PFSK-1 (cell line): Measurements from ENCODE around the gene ZDHHC7.

ENCODE experiments used
- FOXP2 ChIP-seq: optimal IDR thresholded peaks from 2 replicates; pipeline ENCODE3; 2011; ENCODE audit warnings: borderline replicate concordance, control low read depth, inconsistent platforms; ENCODE audit not compliant: insufficient read depth; ENCODE audit errors: extremely low read length, extremely low read depth
- POLR2AphosphoS5 ChIP-seq: IDR thresholded peaks from 2 replicates; pipeline ENCODE4 v1.6.1; 2012; ENCODE audit warnings: low read depth, mild to moderate bottlenecking, control low read depth, low read length, moderate library complexity
- REST ChIP-seq, 2 experiments: IDR thresholded peaks; 2 replicates each; pipeline versions ENCODE4 v1.6.1 to v1.8.0; 2011 to 2012; ENCODE audit warnings: low read depth in 2 of 2, low read length in 2 of 2, control low read depth in 1 of 2, inconsistent platforms in 1 of 2, mild to moderate bottlenecking in 1 of 2, moderate library complexity in 1 of 2; ENCODE audit not compliant: insufficient read depth in 1 of 2
- SIN3A ChIP-seq: IDR thresholded peaks from 2 replicates; pipeline ENCODE4 v1.6.1; 2012; ENCODE audit warnings: mild to moderate bottlenecking, low read length, moderate library complexity, borderline replicate concordance; ENCODE audit not compliant: insufficient read depth
- TAF1 ChIP-seq: IDR thresholded peaks from 2 replicates; pipeline ENCODE4 v1.6.1; 2012; ENCODE audit warnings: low read length, control low read depth, borderline replicate concordance; ENCODE audit not compliant: insufficient read depth

Gene ZDHHC7

GRCh38 chr16:84960942-84961341 lies 50.4 kb downstream of the ZDHHC7 start:
- TF ChIP-seq POLR2AphosphoS5 (no peak), REST (IDR thresholded peaks at IDR 0.05; ENCODE audit: insufficient read depth in 1 of 2, low read depth in 2 of 2, low read length in 2 of 2) (no peak)

- TF ChIP-seq FOXP2, result no peak
- no peak for TF ChIP-seq TAF1
- no peak for TF ChIP-seq SIN3A
Observed at GRCh38 chr16:84959784-84960417, 51.4 kb downstream of the ZDHHC7 start.

GRCh38 chr16:84959045-84959576 lies 52.2 kb downstream of the ZDHHC7 start:
- TF ChIP-seq POLR2AphosphoS5, result no peak
- TF ChIP-seq REST (IDR thresholded peaks at IDR 0.05; ENCODE audit: insufficient read depth in 1 of 2, low read depth in 2 of 2, low read length in 2 of 2), result no peak
- no peak for TF ChIP-seq SIN3A
- TF ChIP-seq TAF1, result no peak
- no peak for TF ChIP-seq FOXP2

- TF ChIP-seq POLR2AphosphoS5 (no peak), FOXP2 (no peak), SIN3A (no peak), REST (IDR thresholded peaks at IDR 0.05; ENCODE audit: insufficient read depth in 1 of 2, low read depth in 2 of 2, low read length in 2 of 2) (no peak), TAF1 (no peak)
Observed at GRCh38 chr16:84957792-84958191, 53.5 kb downstream of the ZDHHC7 start.

- TF ChIP-seq REST (IDR thresholded peaks at IDR 0.05; ENCODE audit: insufficient read depth in 1 of 2, low read depth in 2 of 2, low read length in 2 of 2) (no peak), TAF1 (no peak), FOXP2 (no peak), SIN3A (no peak), POLR2AphosphoS5 (no peak)
Observed at GRCh38 chr16:84957192-84957591, 54.1 kb downstream of the ZDHHC7 start.
